NCI-H2227 treated with DMSO at 0.1 percent for 48 hours (cell line): ENCODE measurements around the gene KRTAP27-1.

Experiments used
- DNase-seq: peaks from one replicate; lab custom pipeline; 2025; lab: John Stamatoyannopoulos, UW

Gene KRTAP27-1

GRCh38 chr21:30289215-30289614, 48.3 kb downstream of the KRTAP27-1 start, which contains the start of gene KRTAP25-1:
KRTAP25-1 (minus strand) TSS chr21:30289514; CDS start chr21:30289490, 24 bp downstream.
- DNase-seq: no peak
